GM18498 (cell line): ENCODE results near the gene SRL.

Experiments used
- ATAC-seq: cut with Tn5 transposase; IDR thresholded peaks from one replicate; pipeline ENCODE4 v1.9.1; 2021; ENCODE audit warnings: mild to moderate bottlenecking, moderate library complexity; ENCODE audit not compliant: unreplicated experiment

Gene SRL

GRCh38 chr16:4202615-4203345, 39.1 kb downstream of the SRL start:
- ATAC-seq = no peak

GRCh38 chr16:4200781-4201137, 41.1 kb downstream of the SRL start:
- no peak for ATAC-seq

- no peak for ATAC-seq
Measured at GRCh38 chr16:4200000-4200780, 41.7 kb downstream of the SRL start.

- ATAC-seq = no peak
Measured at GRCh38 chr16:4198816-4199215, 43.1 kb downstream of the SRL start.

GRCh38 chr16:4194661-4195060, 47.2 kb downstream of the SRL start:
- no peak for ATAC-seq

GRCh38 chr16:4193920-4194319, 48.0 kb downstream of the SRL start:
- ATAC-seq = no peak

- no peak for ATAC-seq
Measured at GRCh38 chr16:4192206-4192605, 49.7 kb downstream of the SRL start.

GRCh38 chr16:4190712-4191333, 51.1 kb downstream of the SRL start:
- ATAC-seq = no peak

- no peak for ATAC-seq
Measured at GRCh38 chr16:4190086-4190485, 51.8 kb downstream of the SRL start.

GRCh38 chr16:4184038-4184702, 57.7 kb downstream of the SRL start:
- ATAC-seq = no peak

GRCh38 chr16:4183237-4184037, 58.4 kb downstream of the SRL start:
- peak; percentile 93 for ATAC-seq

- peak; percentile 17 for ATAC-seq
Measured at GRCh38 chr16:4182581-4183236, 59.2 kb downstream of the SRL start.

- ATAC-seq = no peak
Measured at GRCh38 chr16:4180511-4180910, 61.4 kb downstream of the SRL start.

- ATAC-seq = no peak
Measured at GRCh38 chr16:4179763-4180260, 62.1 kb downstream of the SRL start.

GRCh38 chr16:4179020-4179419, 62.9 kb downstream of the SRL start:
- ATAC-seq = no peak

GRCh38 chr16:4178468-4179010, 63.3 kb downstream of the SRL start:
- no peak for ATAC-seq

- no peak for ATAC-seq
Measured at GRCh38 chr16:4176906-4177417, 64.9 kb downstream of the SRL start.

GRCh38 chr16:4175849-4176248, 66.0 kb downstream of the SRL start:
- no peak for ATAC-seq

GRCh38 chr16:4172070-4172469, 69.8 kb downstream of the SRL start:
- ATAC-seq = no peak
